ELF-1 (cell line): ENCODE data around the gene PCDHGB4.
A peak's percentile ranks its signal among the peaks of the same experiment; 100 is the strongest.
"Not testable (repeated sequence)": the region's sequence is repeated elsewhere in the genome, so short reads cannot be mapped to it uniquely, and the experiment has no call there.

Source experiments
- DNase-seq: peaks from one replicate; pipeline ENCODE4 v3.0.0-alpha.2; 2016; ENCODE audit warnings: low read depth, low spot score

The PCDHGB4 gene

DNA sequence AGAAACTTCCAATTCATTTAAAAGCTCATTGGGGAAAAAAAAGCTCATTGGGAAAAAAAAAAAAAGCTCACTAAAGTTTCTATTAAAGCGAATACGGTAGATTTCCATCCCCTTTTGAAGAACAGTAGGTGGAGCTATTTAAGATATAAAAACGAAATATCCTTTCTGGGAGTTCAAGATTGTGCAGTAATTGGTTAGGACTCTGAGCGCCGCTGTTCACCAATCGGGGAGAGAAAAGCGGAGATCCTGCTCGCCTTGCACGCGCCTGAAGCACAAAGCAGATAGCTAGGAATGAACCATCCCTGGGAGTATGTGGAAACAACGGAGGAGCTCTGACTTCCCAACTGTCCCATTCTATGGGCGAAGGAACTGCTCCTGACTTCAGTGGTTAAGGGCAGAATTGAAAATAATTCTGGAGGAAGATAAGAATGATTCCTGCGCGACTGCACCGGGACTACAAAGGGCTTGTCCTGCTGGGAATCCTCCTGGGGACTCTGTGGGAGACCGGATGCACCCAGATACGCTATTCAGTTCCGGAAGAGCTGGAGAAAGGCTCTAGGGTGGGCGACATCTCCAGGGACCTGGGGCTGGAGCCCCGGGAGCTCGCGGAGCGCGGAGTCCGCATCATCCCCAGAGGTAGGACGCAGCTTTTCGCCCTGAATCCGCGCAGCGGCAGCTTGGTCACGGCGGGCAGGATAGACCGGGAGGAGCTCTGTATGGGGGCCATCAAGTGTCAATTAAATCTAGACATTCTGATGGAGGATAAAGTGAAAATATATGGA lies 43.0 kb downstream of the PCDHGB4 start, which contains the start of gene PCDHGA12:
PCDHGA12 (plus strand) TSS at position 176 of the 782 bp plus-strand sequence; CDS start at position 429, 253 bp downstream.
- peak; percentile 67 for DNase-seq

DNA sequence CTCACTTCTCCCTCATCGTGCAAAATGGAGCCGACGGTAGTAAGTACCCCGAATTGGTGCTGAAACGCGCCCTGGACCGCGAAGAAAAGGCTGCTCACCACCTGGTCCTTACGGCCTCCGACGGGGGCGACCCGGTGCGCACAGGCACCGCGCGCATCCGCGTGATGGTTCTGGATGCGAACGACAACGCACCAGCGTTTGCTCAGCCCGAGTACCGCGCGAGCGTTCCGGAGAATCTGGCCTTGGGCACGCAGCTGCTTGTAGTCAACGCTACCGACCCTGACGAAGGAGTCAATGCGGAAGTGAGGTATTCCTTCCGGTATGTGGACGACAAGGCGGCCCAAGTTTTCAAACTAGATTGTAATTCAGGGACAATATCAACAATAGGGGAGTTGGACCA lies 43.8 kb downstream of the PCDHGB4 start:
- DNase-seq = no peak

DNA sequence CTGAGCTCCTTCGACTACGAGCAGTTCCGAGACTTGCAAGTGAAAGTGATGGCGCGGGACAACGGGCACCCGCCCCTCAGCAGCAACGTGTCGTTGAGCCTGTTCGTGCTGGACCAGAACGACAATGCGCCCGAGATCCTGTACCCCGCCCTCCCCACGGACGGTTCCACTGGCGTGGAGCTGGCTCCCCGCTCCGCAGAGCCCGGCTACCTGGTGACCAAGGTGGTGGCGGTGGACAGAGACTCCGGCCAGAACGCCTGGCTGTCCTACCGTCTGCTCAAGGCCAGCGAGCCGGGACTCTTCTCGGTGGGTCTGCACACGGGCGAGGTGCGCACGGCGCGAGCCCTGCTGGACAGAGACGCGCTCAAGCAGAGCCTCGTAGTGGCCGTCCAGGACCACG lies 44.8 kb downstream of the PCDHGB4 start:
- not testable (repeated sequence) for DNase-seq

GRCh38 chr5:141432726-141433125 lies 45.2 kb downstream of the PCDHGB4 start:
- not testable (repeated sequence) for DNase-seq

- DNase-seq = no peak
Observed at GRCh38 chr5:141434006-141434405, 46.5 kb downstream of the PCDHGB4 start.

DNA sequence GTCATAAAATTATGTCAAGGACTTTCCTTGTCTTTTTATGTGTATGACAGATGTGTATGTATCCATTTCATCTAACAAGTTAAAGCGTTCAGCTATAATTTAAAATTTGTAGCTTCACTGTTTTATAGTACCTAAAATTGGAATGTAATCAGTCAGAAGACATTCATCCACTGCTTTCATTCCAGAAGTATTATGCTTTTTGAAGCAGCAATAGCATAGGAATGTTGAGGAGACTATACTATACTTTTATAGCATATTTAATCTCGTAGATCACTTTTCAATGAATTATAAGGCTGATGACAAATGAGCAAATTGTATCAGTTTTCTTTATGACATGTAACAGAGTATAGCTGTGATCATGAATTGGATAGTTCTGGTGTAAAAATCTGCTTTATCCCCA lies 49.7 kb downstream of the PCDHGB4 start:
- DNase-seq = no peak

GRCh38 chr5:141439411-141440141 lies 52.1 kb downstream of the PCDHGB4 start:
- peak; percentile 35 for DNase-seq
